ENCODE results near the gene P2RX7. TPM values are rescaled to one million over a fixed set of nuclear protein-coding genes. Genes with fewer than 3 reads are reported as not detected.
A peak's percentile ranks its signal among the peaks of the same experiment; 100 is the strongest.

Gene P2RX7
- total RNA-seq, 1 experiment from 2014 or later: 2.4 TPM

GRCh38 chr12:121110211-121110940 lies 22.3 kb upstream of the P2RX7 start:
- peak; percentile 58 for DNase-seq (ENCODE audit: low spot score)

DNA sequence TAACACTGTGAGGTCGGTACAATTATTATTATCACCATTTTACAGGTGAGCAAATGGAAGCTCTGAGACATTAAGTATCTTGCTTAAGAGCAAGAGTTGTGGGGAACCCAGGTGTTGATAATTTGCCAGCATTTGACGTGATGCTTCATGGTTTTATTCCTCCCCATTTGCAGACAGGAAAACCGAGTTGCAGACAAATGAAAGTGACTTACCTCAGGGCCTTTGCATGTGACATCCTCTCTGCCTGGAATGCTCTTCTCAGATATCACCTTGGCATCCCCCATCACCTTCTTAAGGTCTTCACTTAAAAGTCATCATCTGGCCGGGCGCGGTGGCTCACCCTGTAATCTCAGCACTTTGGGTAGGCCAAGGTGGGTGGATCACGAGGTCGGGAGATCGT lies 21.0 kb upstream of the P2RX7 start:
- no peak for DNase-seq (ENCODE audit: low spot score)

DNA sequence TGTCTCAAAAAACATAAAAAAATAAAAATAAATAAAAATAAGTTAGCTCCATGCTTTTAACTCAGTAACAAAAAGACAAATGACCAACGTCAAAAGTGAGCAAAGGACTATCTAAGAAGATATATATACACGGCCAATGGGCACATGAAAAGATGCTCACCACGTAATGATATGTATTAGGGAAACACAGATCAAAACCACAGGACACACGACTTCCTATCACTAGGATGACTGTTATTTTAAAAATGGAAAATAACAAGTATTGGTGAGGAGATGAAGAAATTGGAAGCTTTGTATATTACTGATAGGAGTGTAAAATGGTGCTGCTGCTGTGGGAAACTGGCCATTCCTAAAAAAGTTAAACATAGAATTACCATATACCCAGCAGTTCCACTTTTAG lies 20.2 kb upstream of the P2RX7 start:
- DNase-seq (ENCODE audit: low spot score): no peak

- DNase-seq (ENCODE audit: low spot score): no peak
Observed at GRCh38 chr12:121113057-121113456, 19.6 kb upstream of the P2RX7 start.

DNA sequence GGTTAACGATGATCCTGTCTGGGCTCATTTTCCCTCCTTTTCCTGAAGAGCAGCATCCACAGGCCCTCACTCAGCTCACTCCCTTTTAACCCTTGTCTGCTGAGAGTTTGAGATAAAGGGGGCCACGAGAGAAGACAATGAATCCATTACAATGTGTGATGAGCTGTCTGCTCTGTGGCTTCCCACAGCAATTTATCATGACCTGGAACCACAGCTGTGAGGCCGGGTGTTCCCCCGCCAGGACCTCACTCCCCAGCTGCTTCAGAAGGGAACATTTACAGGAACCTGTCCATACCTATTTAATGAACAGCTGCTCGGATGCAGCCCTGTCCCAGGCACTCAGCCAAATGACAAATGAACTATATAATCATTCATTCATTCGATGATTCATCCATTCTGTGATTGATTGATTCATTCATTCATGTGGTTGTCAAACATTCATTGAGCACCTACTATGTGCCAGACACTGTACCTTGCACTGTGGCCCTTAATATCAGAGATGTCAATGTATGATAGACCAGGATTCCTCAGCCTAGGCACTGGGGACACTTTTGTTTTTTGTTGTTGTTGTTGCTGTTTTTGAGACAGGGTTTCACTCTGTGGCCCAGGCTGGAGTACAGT lies 18.5 kb upstream of the P2RX7 start:
- DNase-seq (ENCODE audit: low spot score): no peak

DNA sequence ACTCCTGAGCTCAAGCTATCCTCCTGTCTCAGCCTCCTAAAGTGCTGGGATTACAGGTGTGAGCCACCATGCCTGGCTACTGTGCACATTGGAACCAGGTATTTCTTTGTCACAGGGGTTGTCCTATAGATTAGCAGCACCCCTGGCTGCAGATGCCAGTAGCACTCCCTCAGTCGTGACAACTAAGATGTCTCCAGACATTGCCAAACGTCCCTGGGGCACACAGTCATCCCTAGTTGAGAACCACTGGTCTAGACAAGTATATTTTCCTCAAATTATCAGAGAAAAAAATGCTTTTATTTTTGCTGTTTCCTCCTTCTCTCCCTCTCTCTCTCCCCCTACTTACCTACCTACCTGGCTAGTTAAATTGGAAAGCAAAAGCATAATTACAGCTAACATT lies 17.9 kb upstream of the P2RX7 start:
- no peak for DNase-seq (ENCODE audit: low spot score)

DNA sequence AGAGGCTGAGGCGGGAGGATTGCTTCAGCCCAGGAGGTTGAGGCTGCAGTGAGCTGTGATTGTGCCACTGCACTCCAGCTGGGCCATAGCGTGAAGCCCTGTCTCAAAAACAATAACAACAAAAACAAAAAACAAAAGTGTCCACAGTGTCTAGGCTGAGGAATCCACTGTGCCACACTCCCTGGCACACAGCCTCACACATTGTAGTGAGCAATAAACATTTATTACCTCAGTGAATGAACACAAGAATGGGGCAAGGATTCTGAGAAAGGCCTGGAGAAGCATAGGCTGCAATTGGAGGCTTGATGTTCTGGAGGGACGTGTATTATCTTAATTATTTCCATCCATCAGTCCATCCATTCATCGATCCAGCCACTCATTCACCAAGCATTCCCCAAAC lies 17.1 kb upstream of the P2RX7 start:
- DNase-seq (ENCODE audit: low spot score): no peak

DNA sequence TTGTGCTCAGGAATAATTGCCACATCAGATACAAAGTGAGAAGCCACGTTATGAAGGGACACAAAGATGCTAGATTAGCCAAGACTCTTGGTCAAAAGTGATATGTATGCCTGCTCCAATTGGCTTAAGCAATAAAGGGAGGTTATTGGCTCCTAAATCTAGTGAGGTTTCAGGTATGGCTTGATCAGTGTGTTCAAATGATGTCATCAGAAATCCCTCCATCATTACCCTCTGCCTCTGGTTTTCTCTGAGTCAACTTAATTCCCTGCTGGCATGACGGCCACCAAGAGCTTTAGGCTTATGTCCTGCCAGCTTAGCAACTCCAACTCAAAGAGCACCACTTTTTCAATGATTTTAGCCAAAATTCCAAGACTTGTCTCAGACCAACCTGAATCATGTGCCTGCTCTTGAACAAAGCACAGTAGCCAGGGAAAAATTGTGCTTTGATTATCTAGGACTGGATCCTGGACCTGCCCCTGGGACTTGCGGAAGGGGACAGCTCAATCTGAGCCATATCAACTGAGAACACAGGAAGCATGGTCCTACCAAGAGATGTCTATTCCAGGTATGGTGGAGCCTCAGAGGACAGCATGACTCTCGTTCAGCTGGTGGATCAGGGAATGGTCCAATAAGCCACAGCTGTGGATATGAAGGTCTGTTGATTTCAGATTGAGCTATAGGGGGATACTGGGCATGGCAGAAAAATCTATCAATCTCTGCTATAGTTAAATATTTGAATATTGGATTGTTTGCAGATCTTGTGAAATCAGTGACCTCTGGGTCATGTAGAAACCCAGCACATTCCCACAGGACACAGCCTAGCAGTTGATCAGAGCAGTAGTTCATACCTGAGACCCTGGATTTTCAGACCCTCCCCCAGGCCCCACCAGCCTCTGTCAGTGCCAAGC lies 16.1 kb upstream of the P2RX7 start:
- DNase-seq (ENCODE audit: low spot score): no peak

DNA sequence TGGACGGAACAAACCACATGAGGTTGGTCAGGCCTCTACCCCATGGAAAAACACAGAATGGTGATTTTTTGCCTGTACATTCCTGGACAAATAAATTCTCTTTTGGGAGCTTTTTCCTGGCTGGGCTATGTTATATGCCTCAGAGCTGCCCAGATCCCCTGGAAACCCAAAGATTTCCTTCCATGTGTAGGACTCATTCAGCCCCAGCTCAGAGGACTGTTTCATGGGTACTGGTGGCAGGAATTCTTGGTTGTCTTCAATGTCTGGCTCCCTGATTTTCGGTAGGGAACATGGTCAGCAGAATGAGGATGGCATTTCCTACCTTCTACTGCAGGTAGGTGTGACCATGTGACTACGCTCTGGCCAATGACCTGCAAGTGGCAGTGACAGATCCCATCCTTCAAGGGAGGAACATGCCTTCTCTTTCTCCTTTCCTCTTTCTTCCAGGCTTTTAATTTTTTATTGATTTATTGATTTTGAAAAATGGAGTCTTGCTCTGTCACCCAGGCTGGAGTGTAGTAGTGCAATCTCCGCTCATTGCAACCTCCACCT lies 15.4 kb upstream of the P2RX7 start:
- no peak for DNase-seq (ENCODE audit: low spot score)

- DNase-seq (ENCODE audit: low spot score): no peak
Observed at GRCh38 chr12:121120323-121120722, 12.4 kb upstream of the P2RX7 start.

- no peak for DNase-seq (ENCODE audit: low spot score)
Observed at GRCh38 chr12:121120989-121121755, 11.5 kb upstream of the P2RX7 start.

GRCh38 chr12:121121805-121122204 lies 10.9 kb upstream of the P2RX7 start:
- DNase-seq (ENCODE audit: low spot score): no peak

- DNase-seq (ENCODE audit: low spot score): no peak
Observed at GRCh38 chr12:121123488-121123887, 9.2 kb upstream of the P2RX7 start.

DNA sequence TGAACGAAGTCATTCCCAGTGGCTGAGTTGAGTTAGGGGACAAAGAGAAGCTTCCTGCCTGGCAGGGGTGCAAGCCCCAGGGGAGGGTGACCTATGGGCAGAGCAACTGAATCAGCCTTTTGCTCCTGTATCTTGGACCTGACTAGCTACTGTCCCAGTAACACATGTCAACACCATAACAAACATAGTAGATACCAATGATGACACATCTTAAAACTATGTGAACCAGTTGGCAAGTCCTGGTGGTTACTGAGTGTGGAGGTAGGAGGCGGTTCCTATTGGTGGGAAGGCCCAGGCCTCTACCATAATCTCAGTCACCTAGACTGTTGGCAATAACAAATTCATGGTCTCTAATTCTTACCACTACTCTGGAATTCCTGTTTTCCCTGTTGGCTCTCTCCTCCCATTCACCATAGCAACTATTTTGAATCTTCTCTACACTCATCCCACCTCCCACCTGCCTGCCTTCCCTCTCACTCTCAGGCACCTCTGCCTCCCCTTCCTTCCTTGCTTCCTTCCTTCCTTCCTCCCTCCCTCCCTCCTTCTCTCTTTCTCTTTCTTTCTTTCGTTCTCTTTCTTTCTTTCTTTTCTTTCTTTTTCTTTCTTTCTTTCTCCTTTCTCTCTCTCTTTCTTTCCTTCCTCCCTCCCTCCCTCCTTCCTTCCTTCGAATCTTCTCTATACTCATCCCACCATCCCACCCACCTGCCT lies 8.1 kb upstream of the P2RX7 start:
- peak; percentile 90 for DNase-seq (ENCODE audit: low spot score)

DNA sequence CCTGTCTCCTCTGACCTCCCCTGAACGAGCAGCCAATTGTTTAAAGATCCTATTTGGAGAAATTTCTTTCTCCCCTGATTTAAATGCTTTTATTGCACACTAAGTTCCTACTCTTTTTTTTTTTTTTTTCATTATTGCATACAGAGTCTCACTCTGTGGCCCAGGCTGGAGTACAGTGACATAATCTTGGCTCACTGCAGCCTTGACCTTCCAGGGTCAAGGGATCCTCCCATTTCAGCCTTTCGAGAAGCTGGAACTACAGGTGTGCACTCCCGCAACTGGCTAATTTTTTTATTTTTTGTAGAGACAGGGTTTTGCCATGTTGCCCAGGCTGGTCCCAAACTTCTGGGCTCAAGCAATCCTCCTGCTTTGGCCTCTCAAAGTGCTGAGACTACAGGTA lies 5.2 kb upstream of the P2RX7 start:
- DNase-seq (ENCODE audit: low spot score): no peak

- peak; percentile 91 for DNase-seq (ENCODE audit: low spot score)
Observed at GRCh38 chr12:121128908-121129810, 3.5 kb upstream of the P2RX7 start.

GRCh38 chr12:121129811-121130147 lies 2.9 kb upstream of the P2RX7 start:
- no peak for DNase-seq (ENCODE audit: low spot score)

DNA sequence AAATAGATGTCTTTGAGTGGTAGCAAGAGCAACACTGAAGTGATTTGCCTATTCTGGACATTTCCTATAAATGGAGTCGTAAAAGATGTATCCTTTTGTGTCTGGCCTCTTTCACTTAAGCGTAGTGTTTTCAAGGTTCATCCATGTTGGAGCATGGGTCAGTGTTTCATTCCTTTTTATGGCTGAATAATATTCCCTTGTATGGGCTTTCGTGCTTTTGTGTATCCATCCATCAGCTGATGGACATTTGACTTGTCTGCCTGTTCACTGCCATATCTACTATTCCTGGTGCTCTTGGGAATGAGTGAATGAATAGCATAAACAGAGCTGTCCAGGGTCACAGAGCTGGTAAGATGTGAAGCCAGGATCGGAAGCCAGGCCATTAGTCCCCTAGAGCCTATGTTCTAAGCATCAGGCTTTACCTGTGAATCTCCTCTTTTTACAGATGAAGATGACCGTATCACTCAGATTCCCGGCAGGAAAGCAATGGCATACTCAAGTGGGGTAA lies 1.8 kb upstream of the P2RX7 start:
- DNase-seq (ENCODE audit: low spot score): no peak

- DNase-seq (ENCODE audit: low spot score): no peak
Observed at GRCh38 chr12:121131941-121132341, 735 bp upstream of the P2RX7 start.

DNA sequence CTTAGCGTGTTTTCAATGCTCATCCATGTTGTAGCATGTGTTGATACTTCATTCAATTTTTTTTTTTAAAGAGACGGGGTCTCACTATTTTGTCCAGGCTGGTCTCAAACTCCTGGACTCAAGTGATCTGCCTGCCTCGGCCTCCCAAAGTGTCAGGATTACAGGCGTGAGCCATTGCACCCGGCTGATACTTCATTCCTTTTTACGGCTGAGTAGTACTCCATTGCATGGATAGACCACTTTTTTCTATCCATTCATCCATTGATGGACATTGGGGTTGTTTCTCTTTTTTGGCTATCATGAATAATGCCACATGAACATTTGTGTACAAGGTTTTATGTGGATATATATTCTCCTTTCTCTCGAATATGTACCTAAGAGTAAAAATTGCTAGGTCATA lies 1.2 kb downstream of the P2RX7 start:
- no peak for DNase-seq (ENCODE audit: low spot score)
